HT1080 (cell line): ENCODE data around the gene DENND4A. TPM values are rescaled to one million over a fixed set of nuclear protein-coding genes. Genes with fewer than 3 reads are reported as not detected.

ENCODE experiments used
- DNase-seq: peaks from one replicate; pipeline ENCODE4 v3.0.0-alpha.2; 2015; ENCODE audit warnings: low read depth
- total RNA-seq: library from RNA; depleted of rRNA; stranded (reverse); fragments of >200 nt; shearing (Covaris generic); gene quantifications from 2 replicates; pipeline ENCODE4 v1.2.3, GENCODE V29; 2014

Gene DENND4A
- total RNA-seq, 1 experiment from 2014 or later, result 9.5 TPM

DNA sequence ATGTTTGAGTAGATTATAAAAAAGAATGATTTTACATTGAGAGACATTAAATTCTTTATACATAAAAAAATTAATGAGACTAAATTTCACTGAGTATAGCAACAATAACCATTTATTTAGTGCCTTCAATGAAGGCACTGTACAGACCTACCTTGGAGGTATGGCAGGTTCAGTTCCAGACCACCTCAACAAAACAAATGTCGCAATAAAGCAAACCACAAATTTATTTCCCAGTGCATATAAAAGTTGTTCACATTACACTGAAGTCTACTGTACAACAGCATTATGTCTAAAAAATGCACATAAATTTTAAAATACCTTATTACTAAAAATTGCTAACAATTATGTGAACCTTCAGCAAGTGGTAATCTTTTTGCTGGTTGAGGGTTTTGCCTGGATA, 111.5 kb downstream of the DENND4A start:
- DNase-seq, result no peak

DNA sequence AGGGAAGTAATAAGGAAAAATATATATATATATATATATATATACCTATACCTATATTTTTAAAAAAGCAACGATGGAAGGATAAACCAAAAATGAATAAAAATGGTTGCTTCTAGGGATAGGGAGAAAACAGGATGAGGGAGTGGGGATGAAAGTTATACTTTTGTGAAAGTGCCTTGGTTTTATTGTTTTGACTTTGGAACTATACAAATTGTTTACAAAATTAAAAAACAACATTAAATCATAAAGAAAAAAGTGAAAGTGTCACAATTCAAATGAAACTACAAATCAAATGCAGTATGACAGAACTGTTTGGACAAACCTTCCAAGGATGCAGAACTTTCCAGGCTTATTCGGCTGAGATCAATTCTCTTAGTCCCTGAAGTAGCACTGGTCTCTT, 116.0 kb downstream of the DENND4A start:
- no peak for DNase-seq

DNA sequence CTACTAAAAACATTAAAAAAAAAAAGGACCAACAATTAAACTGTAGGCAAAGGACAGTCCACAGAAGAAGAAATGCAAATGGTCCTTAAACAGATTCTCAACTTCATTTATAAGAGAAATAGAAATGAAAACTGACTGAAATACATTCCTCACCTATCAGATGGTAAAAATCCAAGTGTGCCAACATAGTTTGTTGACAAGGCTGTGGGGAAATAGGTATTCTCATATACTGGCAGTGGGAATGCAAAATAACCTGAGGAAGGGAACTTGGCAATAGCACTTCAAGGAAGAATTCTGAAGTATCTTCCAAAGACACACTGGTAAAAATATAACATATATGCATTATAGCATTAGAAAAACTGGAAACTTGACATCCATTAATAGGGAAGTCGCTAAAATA, 116.5 kb downstream of the DENND4A start:
- DNase-seq, result no peak

DNA sequence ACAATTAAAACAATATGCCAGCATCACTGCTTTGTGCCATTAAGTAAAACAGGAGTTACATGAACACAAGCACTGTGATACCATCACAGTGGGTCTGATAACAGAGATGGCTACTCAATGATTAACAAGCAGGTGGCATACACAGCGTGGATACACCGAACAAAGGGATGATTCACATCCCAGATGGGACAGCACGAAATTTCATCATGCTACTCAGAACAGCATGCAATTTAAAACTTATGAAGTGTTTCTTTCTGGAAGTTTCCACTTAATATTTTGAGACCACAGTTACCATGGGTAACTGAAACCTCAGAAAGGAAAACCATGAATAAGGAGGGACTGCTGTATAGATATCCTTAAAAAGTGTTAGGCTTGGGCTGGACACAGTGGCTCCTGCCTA, 125.8 kb downstream of the DENND4A start:
- DNase-seq, result peak; percentile 63

DNA sequence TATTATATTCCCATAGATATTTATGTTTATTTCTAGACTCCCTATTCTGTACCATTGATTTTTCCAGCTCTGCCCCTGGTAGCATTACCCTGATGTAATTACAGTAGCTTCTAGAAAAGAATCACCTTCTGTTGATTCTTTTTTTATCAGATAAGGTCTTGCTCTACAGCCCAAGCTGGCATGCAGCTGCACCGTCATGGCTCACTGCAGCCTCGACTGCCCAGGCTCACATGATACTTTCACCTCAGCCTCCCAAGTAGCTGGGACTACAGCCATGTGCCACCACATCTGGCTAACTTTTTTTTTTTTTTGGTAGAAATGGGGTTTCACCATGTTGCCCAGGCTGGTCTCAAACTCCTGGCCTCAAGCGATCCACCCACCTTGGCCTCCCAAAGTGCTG, 128.6 kb downstream of the DENND4A start:
- DNase-seq, result no peak

DNA sequence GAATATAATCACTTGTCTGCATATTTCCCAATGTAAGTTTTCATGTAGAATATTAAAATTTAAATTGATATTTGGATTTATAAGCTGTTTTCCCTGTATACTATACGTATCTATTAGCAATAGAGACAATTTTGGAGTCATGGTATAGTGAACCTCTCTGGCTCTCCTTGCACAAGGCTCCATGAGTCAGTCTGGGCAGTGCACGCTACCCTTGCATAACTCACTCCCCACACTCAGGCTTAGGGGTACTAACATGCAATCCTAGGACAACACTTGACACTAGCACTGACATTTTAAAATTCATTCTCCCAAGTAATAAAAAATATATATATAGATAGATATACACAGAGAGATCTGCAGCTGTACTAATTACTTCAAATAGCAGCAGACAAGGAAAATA, 131.2 kb downstream of the DENND4A start:
- DNase-seq, result no peak

DNA sequence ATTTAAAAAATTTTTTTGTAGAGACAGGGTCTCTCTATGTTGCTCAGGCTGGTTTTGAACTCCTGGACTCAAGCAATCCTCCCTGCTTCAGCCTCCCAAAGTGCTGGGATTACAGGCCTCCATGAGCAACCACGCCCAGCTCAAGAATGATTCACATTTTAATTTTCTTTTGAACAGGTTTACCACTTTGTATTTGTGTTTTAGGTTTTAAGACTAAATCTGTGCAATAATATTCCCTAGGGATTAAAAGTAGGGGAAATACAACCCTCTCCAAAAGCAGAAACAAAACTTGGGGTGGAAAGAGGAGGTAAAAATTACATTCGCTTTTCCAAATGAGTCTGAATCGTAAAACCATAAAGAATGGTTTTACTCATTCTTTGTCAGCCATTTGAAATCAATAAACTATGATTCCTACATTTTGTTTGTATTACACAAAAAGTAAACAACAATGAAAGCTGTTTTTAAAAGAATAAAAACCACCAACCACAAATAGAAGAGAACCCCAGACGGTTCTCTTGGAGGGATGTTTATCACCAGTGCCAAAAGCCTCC, 132.5 kb downstream of the DENND4A start:
- no peak for DNase-seq

DNA sequence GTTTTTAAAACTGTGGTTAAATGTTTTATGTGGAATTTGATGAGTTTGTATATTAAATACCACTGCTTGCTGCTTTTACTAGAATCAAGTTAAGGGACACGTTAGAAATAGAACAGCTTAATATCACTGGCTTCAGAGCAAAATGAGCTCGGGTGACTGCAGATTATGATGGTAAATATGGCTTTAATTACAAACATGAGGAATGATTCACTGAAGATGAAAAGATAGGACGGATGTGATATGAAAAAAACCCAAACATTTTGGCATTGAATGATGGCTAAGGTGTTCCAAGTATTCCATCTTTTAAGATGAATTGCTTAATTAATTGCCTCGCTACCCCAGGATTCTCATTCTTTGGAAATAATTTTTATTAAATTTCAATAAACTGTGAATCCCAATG, 136.6 kb downstream of the DENND4A start:
- DNase-seq, result no peak

DNA sequence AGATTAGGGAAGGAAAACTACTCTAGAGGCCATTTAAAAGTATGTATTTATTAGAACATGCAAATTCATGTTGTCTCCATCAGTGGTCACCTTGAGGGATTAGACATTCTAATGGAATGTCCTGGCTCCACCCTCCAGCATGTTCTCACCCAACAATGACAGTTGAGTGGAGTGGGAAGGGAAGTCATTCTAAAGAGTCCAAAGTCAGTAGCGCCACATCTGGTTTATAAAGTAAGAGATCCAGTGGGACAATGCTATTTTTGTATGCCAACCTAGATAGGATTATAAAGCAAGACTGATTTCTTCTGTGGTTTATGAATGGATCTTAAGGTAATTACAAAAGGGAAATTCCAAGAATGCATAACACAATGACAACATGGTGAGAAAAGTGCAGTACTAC, 137.1 kb downstream of the DENND4A start:
- peak; percentile 60 for DNase-seq

DNA sequence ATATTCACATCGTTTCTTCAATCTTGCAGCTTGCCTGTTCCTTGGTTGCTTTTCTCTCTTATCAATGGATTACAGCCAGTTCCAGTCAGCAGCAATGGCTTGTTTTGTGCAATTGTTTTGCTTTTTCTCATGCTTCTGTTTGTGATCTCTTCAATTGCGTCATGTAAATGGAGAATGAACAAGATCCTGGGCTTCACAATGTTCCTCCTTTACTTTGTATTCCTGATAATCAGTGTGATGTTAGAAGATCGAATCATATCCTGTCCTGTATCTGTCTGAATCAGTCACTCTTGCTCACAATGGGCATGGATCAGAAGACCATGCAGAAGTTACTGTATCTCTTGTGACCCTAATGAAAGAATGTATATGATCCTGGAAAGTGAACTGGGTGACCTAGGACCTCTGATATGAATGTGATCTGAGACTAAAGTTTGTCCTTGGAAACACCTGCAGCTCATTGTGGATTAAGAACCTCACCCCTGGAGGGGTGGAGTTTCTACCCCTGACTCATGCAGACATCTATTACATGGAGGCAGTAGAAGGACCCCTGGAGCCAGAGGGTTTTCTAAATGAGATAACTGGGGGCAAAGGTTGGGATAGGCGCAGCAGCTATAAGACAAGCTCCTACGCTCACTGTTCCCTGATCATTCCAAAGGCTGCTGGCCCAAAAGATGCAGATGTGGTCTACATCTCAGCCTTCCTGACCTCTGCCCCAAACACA, 138.1 kb downstream of the DENND4A start:
- DNase-seq, result no peak

DNA sequence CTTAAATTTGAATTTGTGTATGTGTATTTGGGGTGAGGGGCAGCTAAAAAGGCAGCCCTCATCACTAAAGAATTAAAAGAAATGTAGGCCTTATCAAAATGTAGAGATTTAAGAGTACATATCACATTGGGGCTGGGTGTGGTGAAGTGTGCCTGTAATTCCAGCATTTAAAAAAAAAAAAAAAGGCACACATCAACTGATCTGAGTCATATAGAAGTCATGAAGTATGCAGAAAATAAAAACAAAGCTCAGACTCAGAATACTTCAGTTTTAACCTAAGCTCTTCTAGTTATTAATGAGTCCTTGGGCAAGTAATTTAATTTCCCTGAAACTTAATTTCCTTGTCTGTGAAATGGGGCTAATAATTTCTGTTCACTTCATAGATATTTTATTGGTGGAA, 138.8 kb downstream of the DENND4A start:
- peak; percentile 61 for DNase-seq

DNA sequence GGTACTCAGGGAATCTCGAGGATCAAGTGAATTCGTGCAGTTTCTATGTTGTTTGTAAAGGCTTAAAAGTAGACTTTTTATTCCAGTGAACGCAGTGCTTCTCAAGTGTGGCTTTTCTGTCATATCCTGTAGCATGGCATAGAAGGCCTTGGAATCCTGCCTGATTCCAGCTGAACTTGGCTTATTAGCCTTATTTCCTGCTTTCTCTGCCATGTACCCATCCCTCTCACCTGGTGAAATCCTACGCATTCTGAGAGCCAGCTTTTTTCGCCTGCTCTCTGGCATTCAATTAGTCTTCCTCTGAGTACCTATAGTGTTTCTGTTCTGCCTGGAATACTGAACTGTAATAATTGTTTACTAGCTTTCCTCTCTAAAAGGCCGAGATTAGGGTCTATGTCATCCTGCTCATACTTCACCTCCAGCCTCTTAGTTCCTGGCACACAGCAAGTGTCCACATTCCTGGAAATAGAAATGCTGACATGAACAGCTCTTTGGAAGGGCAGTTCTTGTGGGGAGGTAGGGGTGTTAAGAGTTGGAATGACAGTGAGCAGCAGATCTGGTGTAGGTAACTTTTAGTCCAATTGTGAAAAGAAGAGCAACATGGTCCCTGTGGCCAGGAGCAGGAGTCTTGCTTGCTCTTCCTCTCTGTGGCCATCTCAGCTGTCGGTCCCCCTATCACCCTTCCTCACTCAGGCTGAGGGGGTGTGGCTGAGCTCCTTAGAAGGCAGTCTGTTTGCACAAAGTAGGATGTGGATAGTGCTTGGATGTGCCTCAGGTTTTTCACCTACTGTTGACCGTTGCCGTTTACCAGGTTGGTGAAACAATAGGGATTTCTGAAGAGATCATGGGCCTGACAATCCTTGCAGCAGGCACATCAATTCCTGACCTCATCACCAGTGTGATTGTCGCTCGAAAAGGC, 140.0 kb downstream of the DENND4A start:
- no peak for DNase-seq

DNA sequence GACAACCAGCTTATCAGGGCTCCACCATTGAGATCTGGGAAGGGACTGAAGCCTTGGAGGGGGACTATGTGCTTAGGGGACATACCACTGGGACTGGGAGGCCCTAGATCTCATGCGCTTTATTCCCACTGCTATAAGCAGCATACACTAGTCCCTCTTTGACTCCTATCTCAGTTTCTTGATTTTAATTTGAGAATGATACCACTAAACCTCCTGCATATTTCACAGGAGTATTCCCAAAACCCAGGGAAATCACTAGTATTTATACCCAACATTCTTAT, 141.1 kb downstream of the DENND4A start:
- no peak for DNase-seq

DNA sequence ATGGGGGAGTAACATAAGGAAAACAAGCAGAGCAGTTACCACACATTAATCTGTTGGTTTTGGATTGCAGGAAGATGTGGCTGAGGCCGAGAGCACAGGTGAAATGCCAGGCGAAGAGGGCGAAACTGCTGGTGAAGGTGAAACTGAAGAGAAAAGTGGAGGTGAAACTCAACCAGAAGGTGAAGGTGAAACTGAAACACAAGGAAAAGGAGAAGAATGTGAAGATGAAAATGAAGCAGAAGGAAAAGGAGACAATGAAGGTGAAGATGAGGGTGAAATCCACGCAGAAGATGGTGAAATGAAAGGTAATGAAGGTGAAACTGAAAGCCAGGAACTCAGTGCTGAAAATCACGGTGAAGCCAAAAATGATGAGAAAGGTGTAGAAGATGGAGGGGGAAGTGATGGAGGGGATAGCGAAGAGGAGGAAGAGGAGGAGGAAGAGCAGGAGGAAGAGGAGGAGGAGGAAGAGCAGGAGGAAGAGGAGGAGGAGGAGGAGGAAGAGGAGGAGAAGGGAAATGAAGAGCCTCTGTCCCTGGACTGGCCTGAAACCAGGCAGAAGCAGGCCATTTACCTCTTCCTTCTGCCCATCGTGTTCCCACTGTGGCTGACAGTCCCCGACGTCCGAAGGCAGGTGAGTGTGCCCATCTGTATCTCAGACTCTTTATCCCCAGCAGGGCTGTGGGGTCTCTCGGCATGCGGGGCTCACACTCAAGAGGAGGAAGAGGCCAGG, 141.6 kb downstream of the DENND4A start:
- DNase-seq, result no peak

DNA sequence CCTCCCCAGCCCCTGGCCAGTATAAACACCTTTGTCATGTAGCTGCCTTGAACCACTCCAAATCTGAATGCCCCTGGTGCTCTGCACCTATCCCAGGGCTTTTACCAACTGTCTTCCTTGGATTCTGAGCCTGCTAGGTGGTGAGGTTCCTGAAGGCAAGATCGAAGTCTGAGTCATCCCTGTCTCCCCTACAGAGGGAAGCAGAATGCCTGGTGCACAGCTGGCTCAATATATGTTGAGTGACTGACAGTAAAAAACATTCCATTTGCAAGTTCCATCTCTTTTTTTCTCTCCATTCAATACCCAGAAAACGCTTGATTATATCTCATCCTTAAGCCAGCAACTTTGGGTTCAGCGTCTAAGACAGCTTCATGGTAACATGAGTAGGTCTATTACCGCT, 145.6 kb downstream of the DENND4A start:
- peak; percentile 67 for DNase-seq

DNA sequence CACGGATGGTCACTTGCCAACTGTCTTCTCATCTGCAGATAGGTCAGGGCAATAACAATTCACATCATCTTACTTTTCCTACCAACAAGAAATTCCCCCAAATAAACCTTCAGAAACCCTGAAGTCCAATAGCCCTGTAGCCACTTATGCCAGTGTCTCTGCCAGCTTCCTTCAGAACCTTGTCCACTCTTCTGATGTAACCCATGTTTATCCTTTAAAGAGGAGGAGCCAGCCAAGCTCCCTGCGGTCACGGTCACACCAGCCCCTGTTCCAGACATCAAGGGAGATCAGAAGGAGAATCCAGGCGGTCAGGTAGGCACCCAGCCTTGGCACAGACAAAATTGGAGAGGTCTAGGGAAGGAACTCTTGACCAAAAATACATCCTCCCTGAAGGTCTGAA, 146.7 kb downstream of the DENND4A start:
- DNase-seq, result no peak

DNA sequence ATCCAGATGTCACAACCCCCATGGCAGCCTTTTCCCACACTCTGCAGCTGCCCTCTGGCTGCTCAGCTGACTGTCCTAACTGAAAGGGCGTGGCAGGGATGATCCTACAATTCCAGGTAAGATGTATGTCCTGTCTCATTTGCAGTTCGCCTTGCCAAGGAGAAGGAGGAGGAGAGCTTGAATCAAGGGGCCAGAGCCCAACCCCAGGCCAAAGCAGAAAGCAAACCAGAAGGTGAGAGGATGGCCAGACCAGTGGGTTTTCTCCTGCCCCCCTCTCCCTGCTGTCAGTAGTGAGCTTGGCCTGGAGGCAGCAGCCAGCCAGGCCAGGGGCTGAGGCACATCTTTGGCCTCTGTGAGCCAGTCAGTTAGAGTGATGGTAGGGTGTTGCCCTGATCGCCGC, 147.8 kb downstream of the DENND4A start:
- no peak for DNase-seq

DNA sequence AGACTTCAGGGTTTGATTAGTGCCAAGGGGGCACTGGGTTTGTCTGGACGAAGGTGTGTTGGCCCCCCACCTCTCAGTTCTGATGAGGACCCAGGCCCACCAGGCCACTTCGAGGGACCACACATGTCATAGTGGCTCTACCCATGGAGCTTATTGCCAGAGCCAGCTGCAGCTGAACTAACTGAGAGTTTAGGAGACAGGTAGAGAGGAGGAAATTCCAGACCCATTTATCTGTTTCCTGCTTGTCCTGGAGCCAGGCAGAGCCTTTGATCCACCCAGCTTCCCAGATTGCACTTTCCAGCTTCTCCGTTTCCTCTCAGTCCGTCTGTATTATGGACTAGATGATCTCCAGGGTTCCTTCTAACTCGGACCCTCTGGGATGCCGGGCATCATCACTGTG, 149.5 kb downstream of the DENND4A start:
- DNase-seq, result peak; percentile 52

DNA sequence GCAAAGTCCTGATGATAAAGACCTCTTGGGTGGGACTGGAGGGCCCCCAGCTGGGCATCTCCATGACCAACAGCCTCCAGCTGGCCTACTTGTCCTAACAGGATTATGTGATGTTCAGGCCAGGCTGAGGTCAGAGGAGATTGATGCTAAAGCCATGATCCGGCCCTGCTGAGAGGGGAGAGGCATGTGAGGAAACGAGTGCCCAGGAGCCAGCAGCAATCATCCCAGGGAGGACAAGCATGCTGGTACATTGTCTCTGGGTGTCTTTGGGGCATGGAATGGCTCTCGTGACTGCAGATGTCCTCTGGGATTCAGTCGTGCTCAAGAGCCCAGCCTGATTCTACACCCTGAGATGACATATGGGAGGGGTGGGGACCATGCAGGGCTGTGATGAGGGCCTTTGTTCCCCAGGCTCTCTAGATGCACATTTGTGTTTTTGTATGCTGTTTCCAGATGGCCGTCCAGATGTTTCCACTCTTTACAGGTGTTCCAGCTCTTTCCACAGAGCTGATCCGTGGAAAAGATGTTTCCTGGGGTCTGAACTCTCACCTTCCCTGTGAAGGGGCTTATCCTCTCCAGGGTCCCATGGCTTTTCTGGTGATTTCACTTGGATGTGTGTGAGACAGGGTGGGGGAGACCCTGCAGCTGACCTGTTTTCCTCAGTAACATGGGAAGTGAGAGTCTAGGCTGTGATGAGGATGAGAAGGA, 150.2 kb downstream of the DENND4A start:
- DNase-seq, result no peak

DNA sequence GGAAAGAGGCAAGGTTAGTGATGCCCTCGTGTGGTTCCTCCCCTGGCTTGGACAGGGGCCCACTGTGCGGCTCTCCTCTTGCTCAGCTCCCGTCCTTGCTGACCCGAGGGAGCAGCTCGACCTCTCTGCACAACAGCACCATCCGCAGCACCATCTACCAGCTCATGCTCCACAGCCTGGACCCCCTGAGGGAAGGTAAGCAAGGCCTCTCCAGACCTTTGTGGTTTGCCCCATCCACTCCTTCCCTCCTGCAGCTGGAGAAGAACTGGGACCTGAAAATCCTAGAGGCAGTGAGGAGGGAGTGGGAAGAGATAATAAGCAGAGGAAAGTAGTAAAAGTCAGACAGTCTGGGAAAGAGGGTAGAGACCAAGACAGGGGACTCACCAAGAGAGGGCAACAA, 152.6 kb downstream of the DENND4A start:
- no peak for DNase-seq

DNA sequence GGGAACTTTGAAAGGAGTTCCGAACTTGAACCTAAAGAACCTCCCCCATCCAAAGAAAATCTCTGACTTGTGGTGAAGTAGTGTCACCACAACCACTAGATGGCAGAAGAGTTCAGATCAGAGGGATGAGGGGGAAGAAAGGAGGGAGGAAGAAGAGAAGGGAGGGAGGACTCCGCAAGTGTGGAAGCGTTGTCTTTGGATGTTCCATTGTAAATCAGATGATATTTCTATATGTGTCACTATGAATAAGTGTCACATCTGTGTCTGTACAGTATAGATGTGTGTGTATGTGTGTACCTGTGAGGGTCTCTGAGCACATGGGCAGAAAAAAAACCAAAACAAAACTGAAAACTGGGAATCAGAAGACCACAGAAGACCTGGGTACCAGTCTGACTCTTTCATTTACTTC, 153.4 kb downstream of the DENND4A start:
- DNase-seq, result peak; percentile 68
